OCI-LY7 (cell line): Measurements from ENCODE around the gene LRRC2. TPM values are rescaled to one million over a fixed set of nuclear protein-coding genes. Genes with fewer than 3 reads are reported as not detected.
A peak's percentile ranks its signal among the peaks of the same experiment; 100 is the strongest.

Source experiments
- BruUV-seq: library from RNA; stranded (reverse); fragments of 400-500 nt; replicated peaks from 2 replicates; lab custom pipeline; 2021; lab: Mats Ljungman, UMichigan
- CTCF ChIA-PET: fragments of 300-600 bp; sonication (Branson Sonifier 250); formaldehyde crosslinking; loops from one replicate; lab custom pipeline; 2022; ENCODE audit warnings: antibody characterized with exemption; ENCODE audit not compliant: unreplicated experiment; lab: Charles Lee
- POLR2A ChIA-PET: fragments of 300-600 bp; sonication (Branson Sonifier 250); formaldehyde crosslinking; loops from one replicate; lab custom pipeline; 2022; ENCODE audit warnings: antibody characterized with exemption; lab: Charles Lee
- DNase-seq: peaks from one replicate; pipeline ENCODE4 v3.0.0-alpha.2; 2015; ENCODE audit warnings: low spot score
- H2AFZ ChIP-seq: fragments of 200-600 bp; sonication (generic), shearing (Covaris generic); 2 replicates; pipeline ENCODE4 v1.6.1; 2014; ENCODE audit warnings: mild to moderate bottlenecking, antibody characterized with exemption, low read length, moderate library complexity
- H3K27ac ChIP-seq: fragments of 200-600 bp; sonication (generic); 2 replicates; pipeline ENCODE4 v1.5.1; 2014; ENCODE audit warnings: mixed run types, low read depth, mild to moderate bottlenecking, moderate library complexity, low read length, inconsistent platforms; ENCODE audit not compliant: poor library complexity, severe bottlenecking
- H3K36me3 ChIP-seq: fragments of 200-600 bp; sonication (generic); 2 replicates; pipeline ENCODE4 v1.6.1; 2014; ENCODE audit warnings: mild to moderate bottlenecking, antibody characterized with exemption, low read length, moderate library complexity, mixed read lengths; ENCODE audit not compliant: insufficient read depth
- H3K4me1 ChIP-seq: fragments of 200-600 bp; sonication (generic); 2 replicates; pipeline ENCODE4 v1.5.1; 2014; ENCODE audit warnings: mild to moderate bottlenecking, low read length; ENCODE audit not compliant: insufficient read depth, poor library complexity, severe bottlenecking
- H3K4me2 ChIP-seq: fragments of 200-600 bp; sonication (generic); 2 replicates; pipeline ENCODE4 v1.6.1; 2014; ENCODE audit warnings: mild to moderate bottlenecking, low read length
- H3K4me3 ChIP-seq: fragments of 200-600 bp; sonication (generic); 2 replicates; pipeline ENCODE4 v1.5.1; 2014; ENCODE audit warnings: mild to moderate bottlenecking, low read depth, low read length; ENCODE audit not compliant: poor library complexity, severe bottlenecking
- H3K79me2 ChIP-seq: fragments of 200-600 bp; sonication (generic); 2 replicates; pipeline ENCODE4 v1.6.1; 2016; ENCODE audit warnings: low read depth, mild to moderate bottlenecking, low read length, moderate library complexity, mixed read lengths; ENCODE audit not compliant: insufficient read depth
- H3K9me2 ChIP-seq: fragments of 200-600 bp; sonication (generic); 2 replicates; pipeline ENCODE4 v1.6.1; 2016; ENCODE audit warnings: mild to moderate bottlenecking, low read length, mixed read lengths; ENCODE audit not compliant: insufficient read depth
- H3K9me3 ChIP-seq: fragments of 200-600 bp; sonication (generic); 2 replicates; pipeline ENCODE4 v1.6.1; 2014; ENCODE audit warnings: mild to moderate bottlenecking, mixed run types, low read length, mixed read lengths
- H4K20me1 ChIP-seq: fragments of 200-600 bp; sonication (generic); 2 replicates; pipeline ENCODE4 v1.6.1; 2014; ENCODE audit warnings: mild to moderate bottlenecking, antibody characterized with exemption, low read length, moderate library complexity, mixed read lengths; ENCODE audit not compliant: insufficient read depth
- EZH2phosphoT487 ChIP-seq: fragments of 200-600 bp; sonication (generic); IDR thresholded peaks from 2 replicates; pipeline ENCODE4 v1.6.1; 2018; ENCODE audit warnings: low read depth, borderline replicate concordance, mild to moderate bottlenecking, mixed run types, antibody characterized with exemption, low read length, moderate library complexity, mixed read lengths
- intact Hi-C: fragments of 100-400 bp; cut with micrococcal nuclease; formaldehyde crosslinking; loops from one replicate; pipeline ENCODE4 v1.10.0; 2022; ENCODE audit not compliant: unreplicated experiment
- total RNA-seq, 2 experiments: library from RNA; depleted of rRNA in 1 of 2; stranded (reverse); fragments of >200 nt in 1 of 2; shearing (Covaris generic) in 1 of 2; gene quantifications; 2 replicates each; pipeline ENCODE4 v1.2.3, GENCODE V29; 2014 to 2022
- TF ChIP-seq, protein P1 (sequence below): fragments of 200-600 bp; sonication (generic); conservative IDR thresholded peaks from 2 replicates; pipeline ENCODE4 v1.5.1; 2014; ENCODE audit warnings: mild to moderate bottlenecking, antibody characterized with exemption, low read length, moderate library complexity, mixed read lengths

Gene LRRC2
- total RNA-seq, 2 experiments from 2014 or later: 1.9 to 2.0 TPM

- DNase-seq: peak; percentile 9
- H3K9me3 ChIP-seq: no peaks in the 10 kb centered on the region; the same call in 1 of the 2 replicates
- no peaks in the 10 kb centered on the region for H3K79me2 ChIP-seq
- BruUV-seq: no TSS peak
- CTCF ChIA-PET: interaction anchor here (1.1 to 2.4 kb wide), 7 partner anchors 49 to 140 kb away, joined by 4 to 36 read pairs (median 13); no protein-coding TSS in a partner anchor
- intact Hi-C loops: loop anchor here (2.0 kb wide), 1 partner anchor 171 kb away; no protein-coding TSS in a partner anchor
- peak overlapping the region; percentile 64 for H3K4me2 ChIP-seq
- no peak overlapping the region for H3K4me3 ChIP-seq
- peaks cover 46% of the 10 kb centered on the region for H3K4me1 ChIP-seq
- TF ChIP-seq EZH2phosphoT487: no peak
- TF ChIP-seq, protein P1, sequence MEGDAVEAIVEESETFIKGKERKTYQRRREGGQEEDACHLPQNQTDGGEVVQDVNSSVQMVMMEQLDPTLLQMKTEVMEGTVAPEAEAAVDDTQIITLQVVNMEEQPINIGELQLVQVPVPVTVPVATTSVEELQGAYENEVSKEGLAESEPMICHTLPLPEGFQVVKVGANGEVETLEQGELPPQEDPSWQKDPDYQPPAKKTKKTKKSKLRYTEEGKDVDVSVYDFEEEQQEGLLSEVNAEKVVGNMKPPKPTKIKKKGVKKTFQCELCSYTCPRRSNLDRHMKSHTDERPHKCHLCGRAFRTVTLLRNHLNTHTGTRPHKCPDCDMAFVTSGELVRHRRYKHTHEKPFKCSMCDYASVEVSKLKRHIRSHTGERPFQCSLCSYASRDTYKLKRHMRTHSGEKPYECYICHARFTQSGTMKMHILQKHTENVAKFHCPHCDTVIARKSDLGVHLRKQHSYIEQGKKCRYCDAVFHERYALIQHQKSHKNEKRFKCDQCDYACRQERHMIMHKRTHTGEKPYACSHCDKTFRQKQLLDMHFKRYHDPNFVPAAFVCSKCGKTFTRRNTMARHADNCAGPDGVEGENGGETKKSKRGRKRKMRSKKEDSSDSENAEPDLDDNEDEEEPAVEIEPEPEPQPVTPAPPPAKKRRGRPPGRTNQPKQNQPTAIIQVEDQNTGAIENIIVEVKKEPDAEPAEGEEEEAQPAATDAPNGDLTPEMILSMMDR: no peak
- POLR2A ChIA-PET: interaction anchor here (0.6 to 2.7 kb wide), 15 partner anchors 9 to 137 kb away, joined by 3 to 21 read pairs (median 7); no protein-coding TSS in a partner anchor
- H4K20me1 ChIP-seq: no peaks in the 10 kb centered on the region
- H3K9me2 ChIP-seq: no peaks in the 10 kb centered on the region
- no peaks in the 10 kb centered on the region for H3K36me3 ChIP-seq
- H2AFZ ChIP-seq: peak overlapping the region; percentile 85; the same call in 1 of the 2 replicates
- peak overlapping the region; percentile 39 for H3K27ac ChIP-seq
These were observed 76.2 kb downstream of the LRRC2 start for GRCh38 chr3:46489875-46490274.

GRCh38 chr3:46489381-46489780 lies 76.7 kb downstream of the LRRC2 start:
- Histone ChIP-seq H3K9me2 (no peaks in the 10 kb centered on the region), H3K79me2 (no peaks in the 10 kb centered on the region), H2AFZ (peak overlapping the region; percentile 85; the same call in 1 of the 2 replicates), H3K27ac (peak overlapping the region; percentile 39), H3K36me3 (no peaks in the 10 kb centered on the region), H3K4me1 (peaks cover 46% of the 10 kb centered on the region), H3K9me3 (no peaks in the 10 kb centered on the region; the same call in 1 of the 2 replicates), H4K20me1 (no peaks in the 10 kb centered on the region), H3K4me3 (no peak overlapping the region), H3K4me2 (peak overlapping the region; percentile 64)
- ChIA-PET CTCF (interaction anchor here (1.1 to 2.4 kb wide), 7 partner anchors 49 to 140 kb away, joined by 4 to 36 read pairs (median 13); no protein-coding TSS in a partner anchor), POLR2A (interaction anchor here (0.8 to 2.7 kb wide), 18 partner anchors 10 to 144 kb away, joined by 3 to 21 read pairs (median 6); no protein-coding TSS in a partner anchor)
- no TSS peak for BruUV-seq
- no peak for TF ChIP-seq EZH2phosphoT487
- TF ChIP-seq, protein P1: no peak
- no peak for DNase-seq
- intact Hi-C loops: loop anchor here (2.0 kb wide), 1 partner anchor 171 kb away; no protein-coding TSS in a partner anchor
